Heart right ventricle (tissue), 16 donors: ENCODE results near the gene TMPRSS11F. TPM values are rescaled to one million over a fixed set of nuclear protein-coding genes. Genes with fewer than 3 reads are reported as not detected.

Experiments used
- ATAC-seq, 8 donors: fragments of 200-7000 bp; cut with Tn5 transposase; one replicate each; pipeline ENCODE4 v1.9.1; 2020; ENCODE audit warnings: mild to moderate bottlenecking in 8 of 8, moderate library complexity in 8 of 8, moderate number of reproducible peaks in 1 of 8
- DNase-seq, 2 donors: peaks; one replicate each; pipeline ENCODE4 v3.0.0-alpha.2; 2020
- H3K27ac ChIP-seq, 10 donors: fragments of 200-600 bp; sonication (generic) in 2 of 10; one replicate each; pipeline versions ENCODE4 v1.5.0 to v1.8.0; 2020 to 2022; ENCODE audit warnings: mild to moderate bottlenecking in 3 of 10
- H3K27me3 ChIP-seq, 7 donors: fragments of 200-600 bp; one replicate each; pipeline ENCODE4 v1.8.0; 2021 to 2022; ENCODE audit warnings: mild to moderate bottlenecking in 2 of 7
- H3K36me3 ChIP-seq, 9 donors: fragments of 200-600 bp; sonication (generic) in 1 of 9; one replicate each; pipeline versions ENCODE4 v1.5.0 to v1.8.0; 2020 to 2022; ENCODE audit warnings: mild to moderate bottlenecking in 2 of 9
- H3K4me1 ChIP-seq, 9 donors: fragments of 200-600 bp; sonication (generic) in 1 of 9; one replicate each; pipeline versions ENCODE4 v1.5.0 to v1.8.0; 2020 to 2022; ENCODE audit warnings: mild to moderate bottlenecking in 4 of 9
- H3K4me3 ChIP-seq, 10 donors: fragments of 200-600 bp; sonication (generic) in 2 of 10; one replicate each; pipeline versions ENCODE4 v1.5.0 to v1.8.0; 2020 to 2022; ENCODE audit warnings: mild to moderate bottlenecking in 7 of 10, moderate library complexity in 2 of 10
- H3K9me3 ChIP-seq, 11 donors: fragments of 200-600 bp in 10 of 11; sonication (generic) in 2 of 11; one replicate each; pipeline versions ENCODE4 v1.5.0 to v1.8.0; 2013 to 2022; ENCODE audit warnings: mild to moderate bottlenecking in 2 of 11, control low read depth in 1 of 11, moderate library complexity in 1 of 11
- WGBS, 2 donors: extraction: QIAGEN DNeasy Blood & Tissue Kit; methylation state at CpG; one replicate each; pipeline ENCODE4 v1.1.7; 2013; ENCODE audit warnings: inconsistent platforms in 1 of 2; 5-methylcytosine and 5-hydroxymethylcytosine counted together
- intact Hi-C, 10 donors: fragments of 100-400 bp; cut with DNase I; formaldehyde crosslinking; loops; one replicate each; pipeline versions ENCODE4 v1.11.1 to v1.14.2; 2022
- polyA plus RNA-seq, 2 donors: library from polyadenylated mRNA; stranded (reverse); fragments of 200-250 nt; gene quantifications; one replicate each; pipeline ENCODE4 v1.2.3, GENCODE V29; 2013
- total RNA-seq, 10 donors: library from RNA; stranded (reverse); fragmentation: NEBNext Ultra II Directional in 3 of 10; extraction: Animal tissue kit (Norgen Biotek cat#: 25700) in 3 of 10; gene quantifications; one replicate each; pipeline versions ENCODE4 v1.2.1 to v1.2.4, GENCODE V29; 2021 to 2023
- TF ChIP-seq, protein P1 (sequence below), 9 donors: fragments of 200-600 bp; sonication (generic) in 2 of 9; IDR thresholded peaks; one replicate each; pipeline versions ENCODE4 v1.5.0 to v1.8.0; 2021 to 2022; ENCODE audit warnings: antibody characterized with exemption in 9 of 9, mild to moderate bottlenecking in 5 of 9, moderate library complexity in 1 of 9
- donor health status: Arrhythmogenic right ventricular cardiomyopathy.
- donor health status: ischemic (EF 13 %, LVEDD 7.1; RV severe dilation, severe dysfunction).
- donor health status: healthy with polysubstance abuse.
- donor health status: DM: no; HTN: yes; CAD: no.
- donor health status: DM: no; HTN: no; CAD: no.
- donor health status: ischemic (EF 25% LVEDD 6.9; RV normal size, moderate dysfunction).
- donor health status: ischemic (EF 25% LVEDD 5.7; RV mildly dilated, moderate dysfunction).
- donor health status: healthy.
- donor health status: DM: yes; HTN: yes; CAD: no.
- donor health status: Ischemic cardiomyopathy.
- donor health status: ischemic (EF 35%, LVEDD 5.7; RV mildly dilated, moderate dysfunction).
- donor health status: nonischemic (EF 11% LVEDD 7.7; RV severe dilation, severe dysfunction).
- donor health status: DM: yes; HTN: yes; CAD: no.
- donor health status: PGD.
- donor health status: ischemic (EF 29% LVEDD 5.4; RV normal size, mild dysfunction).
- donor health status: nonischemic (EF 23%, LVEDD 6.1; RV moderate dilation, normal function).

Gene TMPRSS11F
- total and polyA plus RNA-seq, 12 donors: not detected

- no peak overlapping the region for H3K4me3 ChIP-seq
- H3K27me3 ChIP-seq: no peaks in the 10 kb centered on the region
- 79 to 85% methylated on average over 8 of the region's 8 CpGs for WGBS, 2 donors
- DNase-seq (no peak), ATAC-seq (no peak)
- H3K9me3 ChIP-seq: no peaks in the 10 kb centered on the region
- H3K27ac ChIP-seq: no peak overlapping the region
- TF ChIP-seq, protein P1, sequence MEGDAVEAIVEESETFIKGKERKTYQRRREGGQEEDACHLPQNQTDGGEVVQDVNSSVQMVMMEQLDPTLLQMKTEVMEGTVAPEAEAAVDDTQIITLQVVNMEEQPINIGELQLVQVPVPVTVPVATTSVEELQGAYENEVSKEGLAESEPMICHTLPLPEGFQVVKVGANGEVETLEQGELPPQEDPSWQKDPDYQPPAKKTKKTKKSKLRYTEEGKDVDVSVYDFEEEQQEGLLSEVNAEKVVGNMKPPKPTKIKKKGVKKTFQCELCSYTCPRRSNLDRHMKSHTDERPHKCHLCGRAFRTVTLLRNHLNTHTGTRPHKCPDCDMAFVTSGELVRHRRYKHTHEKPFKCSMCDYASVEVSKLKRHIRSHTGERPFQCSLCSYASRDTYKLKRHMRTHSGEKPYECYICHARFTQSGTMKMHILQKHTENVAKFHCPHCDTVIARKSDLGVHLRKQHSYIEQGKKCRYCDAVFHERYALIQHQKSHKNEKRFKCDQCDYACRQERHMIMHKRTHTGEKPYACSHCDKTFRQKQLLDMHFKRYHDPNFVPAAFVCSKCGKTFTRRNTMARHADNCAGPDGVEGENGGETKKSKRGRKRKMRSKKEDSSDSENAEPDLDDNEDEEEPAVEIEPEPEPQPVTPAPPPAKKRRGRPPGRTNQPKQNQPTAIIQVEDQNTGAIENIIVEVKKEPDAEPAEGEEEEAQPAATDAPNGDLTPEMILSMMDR (IDR thresholded peaks at IDR 0.05): no peak
- no peaks in the 10 kb centered on the region for H3K4me1 ChIP-seq
- H3K36me3 ChIP-seq: no peaks in the 10 kb centered on the region
- intact Hi-C loops: loop anchor here in 1 of 10 donors (5.0 kb wide), 1 partner anchor 425 kb away; no protein-coding TSS in a partner anchor
Observed at GRCh38 chr4:68062501-68062900, 67.2 kb downstream of the TMPRSS11F start.

- peaks cover 0 to 7% (median 0%) of the 10 kb centered on the region in 11 donors for H3K9me3 ChIP-seq
- DNase-seq (no peak), ATAC-seq (no peak)
- no peak overlapping the region for H3K4me3 ChIP-seq
- H3K27me3 ChIP-seq: no peaks in the 10 kb centered on the region
- WGBS, 2 donors: 94 to 95% methylated on average over 28 of the region's 28 CpGs
- intact Hi-C loops: no loop called here
- no peak overlapping the region for H3K27ac ChIP-seq
- TF ChIP-seq, protein P1 (IDR thresholded peaks at IDR 0.05): no peak
- no peaks in the 10 kb centered on the region for H3K36me3 ChIP-seq
- H3K4me1 ChIP-seq: no peaks in the 10 kb centered on the region
Observed at GRCh38 chr4:68038272-68038671, 91.4 kb downstream of the TMPRSS11F start.

GRCh38 chr4:68021185-68021584, 108.5 kb downstream of the TMPRSS11F start:
- no peak for ATAC-seq
- no peaks in the 10 kb centered on the region for H3K4me1 ChIP-seq
- DNase-seq: no peak
- intact Hi-C loops: no loop called here
- no peaks in the 10 kb centered on the region for H3K9me3 ChIP-seq
- H3K36me3 ChIP-seq: no peaks in the 10 kb centered on the region
- WGBS, 2 donors: 62 to 67% methylated on average over 2 of the region's 2 CpGs
- no peaks in the 10 kb centered on the region for H3K27me3 ChIP-seq
- TF ChIP-seq, protein P1 (IDR thresholded peaks at IDR 0.05): no peak
- no peak overlapping the region for H3K27ac ChIP-seq
- H3K4me3 ChIP-seq: no peak overlapping the region

GRCh38 chr4:68011684-68012083, 118.0 kb downstream of the TMPRSS11F start:
- Histone ChIP-seq H3K27ac (no peak overlapping the region), H3K4me3 (no peak overlapping the region), H3K9me3 (peaks cover 0 to 4% (median 0%) of the 10 kb centered on the region in 11 donors), H3K4me1 (no peaks in the 10 kb centered on the region), H3K36me3 (no peaks in the 10 kb centered on the region), H3K27me3 (no peaks in the 10 kb centered on the region)
- TF ChIP-seq, protein P1 (IDR thresholded peaks at IDR 0.05): no peak
- ATAC-seq (no peak), DNase-seq (no peak)
- intact Hi-C loops: loop anchor here in 1 of 10 donors (1.0 kb wide), 1 partner anchor 8 kb away; no protein-coding TSS in a partner anchor

Other genes with a start within 250 kb of the TMPRSS11F start
- gene TMPRSS11D, start 245.9 kb downstream of the TMPRSS11F start, total RNA-seq: not detected
- under 1 TPM in 1 of 2 donors, not detected in 1; 0.03 TPM for gene TMPRSS11D, start 245.9 kb downstream of the TMPRSS11F start, polyA plus RNA-seq
- gene TMPRSS11A, start 166.4 kb downstream of the TMPRSS11F start, total RNA-seq: not detected
- gene TMPRSS11A, start 166.4 kb downstream of the TMPRSS11F start, polyA plus RNA-seq: under 1 TPM in 1 of 2 donors, not detected in 1; 0.01 TPM
- gene TMPRSS11B, start 115.8 kb upstream of the TMPRSS11F start, total RNA-seq: not detected
- under 1 TPM in 1 of 2 donors, not detected in 1; 0.13 TPM for gene TMPRSS11B, start 115.8 kb upstream of the TMPRSS11F start, polyA plus RNA-seq
- gene YTHDC1, start 220.2 kb upstream of the TMPRSS11F start, total RNA-seq: 10 to 100 TPM; 42.4 to 65.0 (median 52.4) TPM
- gene YTHDC1, start 220.2 kb upstream of the TMPRSS11F start, polyA plus RNA-seq: 10 to 100 TPM; 19.8 to 45.7 TPM